Thyroid gland (tissue), 4 donors: ENCODE data around the gene NPHP4.

Source experiments
- POLR2A ChIP-seq, 2 donors: fragments of 450-650 bp; IDR thresholded peaks; one replicate each; pipeline ENCODE4 v1.6.1; 2017; ENCODE audit warnings: antibody characterized with exemption in 2 of 2, mild to moderate bottlenecking in 2 of 2, moderate library complexity in 1 of 2
- TF ChIP-seq, protein P1 (sequence below), 6 experiments: fragments of 200-600 bp in 3 of 6; fragments of 450-650 bp in 3 of 6; sonication (generic) in 3 of 6; IDR thresholded peaks; one replicate each; pipeline ENCODE4 v1.5.1; 2016 to 2019; ENCODE audit warnings: antibody characterized with exemption in 6 of 6, mild to moderate bottlenecking in 2 of 6, inconsistent platforms in 1 of 6, moderate library complexity in 1 of 6

DNA sequence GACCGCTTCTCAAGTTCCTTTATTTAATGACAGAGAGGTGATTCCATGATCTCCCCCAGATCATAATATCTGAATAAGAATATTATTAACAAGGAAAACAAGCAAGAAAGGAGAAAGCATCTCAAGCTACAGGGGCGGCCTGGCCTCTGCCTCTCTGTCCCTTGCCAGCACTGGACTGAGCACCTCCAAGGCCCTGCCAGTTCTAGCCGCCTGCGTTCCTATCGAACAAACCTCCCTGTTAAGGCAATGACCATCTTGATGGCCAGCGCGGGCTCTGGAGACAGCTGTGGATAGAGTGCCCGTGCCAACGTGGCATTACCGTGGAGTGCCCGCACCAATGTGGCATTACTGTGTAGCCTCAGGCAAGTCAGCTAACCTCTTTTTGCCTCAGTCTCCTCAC is 84.8 kb downstream of the NPHP4 start:
- TF ChIP-seq, protein P1, sequence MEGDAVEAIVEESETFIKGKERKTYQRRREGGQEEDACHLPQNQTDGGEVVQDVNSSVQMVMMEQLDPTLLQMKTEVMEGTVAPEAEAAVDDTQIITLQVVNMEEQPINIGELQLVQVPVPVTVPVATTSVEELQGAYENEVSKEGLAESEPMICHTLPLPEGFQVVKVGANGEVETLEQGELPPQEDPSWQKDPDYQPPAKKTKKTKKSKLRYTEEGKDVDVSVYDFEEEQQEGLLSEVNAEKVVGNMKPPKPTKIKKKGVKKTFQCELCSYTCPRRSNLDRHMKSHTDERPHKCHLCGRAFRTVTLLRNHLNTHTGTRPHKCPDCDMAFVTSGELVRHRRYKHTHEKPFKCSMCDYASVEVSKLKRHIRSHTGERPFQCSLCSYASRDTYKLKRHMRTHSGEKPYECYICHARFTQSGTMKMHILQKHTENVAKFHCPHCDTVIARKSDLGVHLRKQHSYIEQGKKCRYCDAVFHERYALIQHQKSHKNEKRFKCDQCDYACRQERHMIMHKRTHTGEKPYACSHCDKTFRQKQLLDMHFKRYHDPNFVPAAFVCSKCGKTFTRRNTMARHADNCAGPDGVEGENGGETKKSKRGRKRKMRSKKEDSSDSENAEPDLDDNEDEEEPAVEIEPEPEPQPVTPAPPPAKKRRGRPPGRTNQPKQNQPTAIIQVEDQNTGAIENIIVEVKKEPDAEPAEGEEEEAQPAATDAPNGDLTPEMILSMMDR (IDR thresholded peaks at IDR 0.05): no peak
- no peak for TF ChIP-seq POLR2A (IDR thresholded peaks at IDR 0.05)
